ENCODE results near the gene STXBP5. TPM values are rescaled to one million over a fixed set of nuclear protein-coding genes. Genes with fewer than 3 reads are reported as not detected.
"Not testable (repeated sequence)": the region's sequence is repeated elsewhere in the genome, so short reads cannot be mapped to it uniquely, and the experiment has no call there.

The STXBP5 gene
- total RNA-seq, 1 donor from 2014 or later: 13.8 TPM

GRCh38 chr6:147325557-147325956 is 121.3 kb downstream of the STXBP5 start:
- DNase-seq (ENCODE audit: missing footprints) (no peak), ATAC-seq (no peak)
- intact Hi-C loops (cut with DNase I): no loop called here

GRCh38 chr6:147331401-147331800 is 127.2 kb downstream of the STXBP5 start:
- DNase-seq (ENCODE audit: missing footprints) (no peak), ATAC-seq (no peak)
- intact Hi-C loops (cut with DNase I): no loop called here

DNA sequence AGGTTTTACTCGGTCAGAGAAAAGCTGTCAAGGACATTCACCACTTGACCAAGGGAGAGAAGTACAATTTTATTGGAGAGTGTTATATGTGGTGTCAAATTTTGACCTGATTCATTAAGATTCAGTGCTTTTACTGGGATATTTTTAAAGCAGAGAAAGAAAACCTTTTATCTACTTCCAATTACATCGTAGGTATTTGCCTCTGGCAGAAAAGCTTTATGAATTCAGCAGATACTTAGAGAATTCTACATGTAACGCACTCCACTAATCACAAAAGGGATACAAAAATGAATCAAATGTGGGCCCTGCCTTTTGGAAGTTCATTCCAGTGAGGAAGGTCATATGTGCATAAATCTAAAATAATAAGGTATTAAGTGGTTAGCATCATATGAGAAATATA is 133.7 kb downstream of the STXBP5 start:
- intact Hi-C loops (cut with DNase I): no loop called here

DNA sequence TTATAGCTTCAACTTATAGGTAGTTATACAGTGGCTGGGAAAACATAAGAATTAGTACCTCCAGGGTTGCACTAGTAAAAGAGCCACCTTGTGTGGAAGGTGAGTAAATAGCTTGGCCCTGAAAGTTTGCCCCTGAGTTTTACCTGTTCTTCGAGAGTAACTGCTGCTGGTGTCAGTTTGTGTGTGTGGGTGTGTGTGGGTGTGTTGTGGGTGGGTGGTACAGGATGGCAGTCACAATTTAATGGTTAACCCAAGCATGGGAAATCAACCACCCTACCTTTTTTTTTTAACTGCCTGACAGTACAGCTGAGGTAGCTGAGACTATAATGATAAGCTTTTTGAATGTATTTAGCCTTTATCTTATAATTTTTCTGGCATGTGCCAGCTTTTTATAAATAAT is 137.3 kb downstream of the STXBP5 start:
- intact Hi-C loops (cut with DNase I): no loop called here
- no peak for DNase-seq (ENCODE audit: missing footprints)
- ATAC-seq: no peak

More for the DNA sequence above, 133.7 kb downstream of the STXBP5 start:
- DNase-seq (ENCODE audit: missing footprints) (no peak), ATAC-seq (no peak)

GRCh38 chr6:147345902-147346301 is 141.7 kb downstream of the STXBP5 start:
- DNase-seq (ENCODE audit: missing footprints) (no peak), ATAC-seq (no peak)
- intact Hi-C loops (cut with DNase I): no loop called here

- no peak for ATAC-seq
- no peak for DNase-seq (ENCODE audit: missing footprints)
- intact Hi-C loops (cut with DNase I): no loop called here
Measured at GRCh38 chr6:147347179-147347881, 143.1 kb downstream of the STXBP5 start.

GRCh38 chr6:147347882-147348575 is 143.8 kb downstream of the STXBP5 start:
- no peak for ATAC-seq
- no peak for DNase-seq (ENCODE audit: missing footprints)
- intact Hi-C loops (cut with DNase I): no loop called here

- DNase-seq (ENCODE audit: missing footprints): no peak
- intact Hi-C loops (cut with DNase I): no loop called here
- no peak for ATAC-seq
Measured at GRCh38 chr6:147361311-147361981, 157.2 kb downstream of the STXBP5 start.

DNA sequence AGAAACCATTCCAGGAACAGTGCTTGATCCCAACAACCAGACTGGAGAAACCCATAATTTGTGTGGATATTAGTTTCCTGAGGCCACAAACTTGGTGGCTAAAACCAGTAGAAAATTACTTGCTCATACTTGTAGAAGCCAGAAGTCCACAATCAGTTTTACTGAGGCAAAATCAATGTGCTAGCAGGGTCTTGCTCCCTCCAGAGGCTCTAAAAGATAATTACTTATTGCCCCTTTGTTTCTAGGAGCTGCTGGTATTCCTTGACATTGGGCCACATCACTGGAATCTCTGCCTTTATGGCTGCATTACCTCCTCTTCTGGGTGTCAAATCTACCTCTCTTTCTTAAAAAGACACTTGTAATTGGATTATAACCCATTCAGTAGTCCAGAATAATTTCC is 162.1 kb downstream of the STXBP5 start:
- DNase-seq (ENCODE audit: missing footprints) (no peak), ATAC-seq (no peak)
- intact Hi-C loops (cut with DNase I): no loop called here

- ATAC-seq (no peak), DNase-seq (ENCODE audit: missing footprints) (no peak)
- intact Hi-C loops (cut with DNase I): no loop called here
Measured at GRCh38 chr6:147371325-147371724, 167.1 kb downstream of the STXBP5 start.

- intact Hi-C loops (cut with DNase I): no loop called here
- DNase-seq (ENCODE audit: missing footprints) (no peak), ATAC-seq (no peak)
Measured at GRCh38 chr6:147372806-147373205, 168.6 kb downstream of the STXBP5 start.

- no peak for DNase-seq (ENCODE audit: missing footprints)
- no peak for ATAC-seq
- intact Hi-C loops (cut with DNase I): no loop called here
Measured at GRCh38 chr6:147378819-147379218, 174.6 kb downstream of the STXBP5 start.

DNA sequence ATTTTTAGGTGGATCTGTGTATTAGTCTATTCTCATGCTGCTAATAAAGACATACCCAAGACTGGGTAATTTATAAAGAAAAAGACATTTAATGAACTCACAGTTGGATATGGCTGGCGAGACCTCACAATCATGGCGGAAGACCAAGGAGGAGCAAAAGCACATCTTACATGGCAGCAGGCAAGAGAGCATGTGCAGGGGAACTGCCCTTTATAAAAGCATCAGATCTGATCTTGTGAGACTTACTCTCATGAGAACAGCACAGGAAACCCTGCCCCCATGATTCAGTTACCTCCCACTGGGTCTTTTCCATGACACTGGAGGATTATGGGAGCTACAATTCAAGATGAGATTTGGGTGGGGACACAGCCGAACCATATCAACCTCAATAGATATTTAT is 176.6 kb downstream of the STXBP5 start:
- intact Hi-C loops (cut with DNase I); ATAC-seq; DNase-seq (ENCODE audit: missing footprints): not testable (repeated sequence)

DNA sequence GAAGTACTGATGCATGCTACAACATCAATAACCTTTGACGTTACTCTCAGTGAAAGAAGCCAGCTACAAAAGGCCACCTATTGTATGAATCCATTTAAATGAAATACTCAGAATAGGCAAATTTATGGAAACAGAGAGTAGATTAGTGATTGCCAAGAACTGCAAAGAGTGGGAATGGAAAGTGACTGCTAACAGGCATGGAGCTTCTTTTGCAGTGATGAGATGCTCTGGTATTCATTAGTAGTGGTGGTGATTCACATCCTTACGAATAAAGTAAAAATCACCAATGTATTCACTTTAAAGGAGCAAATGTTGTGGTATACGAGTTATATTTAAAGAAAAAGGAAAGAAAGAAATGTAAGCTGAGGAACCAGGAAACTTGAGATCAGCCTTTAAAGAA is 177.5 kb downstream of the STXBP5 start:
- no peak for DNase-seq (ENCODE audit: missing footprints)
- ATAC-seq: no peak
- intact Hi-C loops (cut with DNase I): no loop called here

DNA sequence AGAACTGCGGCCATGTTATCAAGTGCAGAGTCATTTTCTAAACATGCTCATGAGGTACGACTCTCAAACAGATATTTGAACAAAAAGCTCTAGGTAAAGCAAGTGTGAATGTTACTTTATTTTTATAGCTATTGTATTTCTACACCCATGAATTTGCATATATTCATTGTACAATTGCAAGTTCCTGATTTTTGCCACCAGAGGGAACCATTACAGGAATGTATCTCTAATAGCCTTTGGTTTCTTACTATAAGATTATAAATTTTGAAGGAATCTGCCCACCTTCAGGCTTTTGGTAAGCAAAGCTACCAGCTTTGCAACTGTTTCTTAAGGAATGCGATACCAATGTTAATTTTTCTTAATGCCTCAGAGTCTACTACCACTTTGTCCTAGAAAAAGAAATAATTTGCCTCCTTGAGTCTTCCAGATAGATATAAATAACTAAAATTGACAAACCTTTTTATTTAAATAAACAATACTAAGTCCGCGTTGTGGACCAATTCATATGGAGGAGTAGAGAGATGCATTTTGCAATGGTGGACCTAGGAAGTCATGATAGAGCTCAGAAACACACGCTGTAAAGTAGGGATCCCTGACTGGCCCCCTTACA is 178.8 kb downstream of the STXBP5 start:
- ATAC-seq (no peak), DNase-seq (ENCODE audit: missing footprints) (no peak)
- intact Hi-C loops (cut with DNase I): no loop called here

DNA sequence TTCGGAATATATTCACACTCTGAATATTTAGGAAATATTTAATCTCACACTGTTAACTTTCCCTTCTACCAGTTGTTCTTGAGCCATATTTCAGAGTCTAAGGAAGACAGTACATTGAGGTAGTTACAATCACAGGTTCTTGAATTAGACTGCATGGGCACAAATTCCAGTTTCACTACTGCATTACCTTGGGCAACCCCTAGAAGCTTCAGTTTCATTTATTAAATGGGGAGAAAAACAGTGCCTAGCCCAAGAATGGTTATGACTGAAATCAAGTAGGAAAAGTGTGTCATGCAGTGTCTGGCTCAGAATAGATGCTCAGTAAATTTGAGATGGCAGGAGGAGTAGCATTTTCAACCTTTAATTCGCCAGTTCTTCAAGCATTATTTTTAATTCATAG is 179.8 kb downstream of the STXBP5 start:
- intact Hi-C loops (cut with DNase I): no loop called here
- no peak for DNase-seq (ENCODE audit: missing footprints)
- no peak for ATAC-seq

DNA sequence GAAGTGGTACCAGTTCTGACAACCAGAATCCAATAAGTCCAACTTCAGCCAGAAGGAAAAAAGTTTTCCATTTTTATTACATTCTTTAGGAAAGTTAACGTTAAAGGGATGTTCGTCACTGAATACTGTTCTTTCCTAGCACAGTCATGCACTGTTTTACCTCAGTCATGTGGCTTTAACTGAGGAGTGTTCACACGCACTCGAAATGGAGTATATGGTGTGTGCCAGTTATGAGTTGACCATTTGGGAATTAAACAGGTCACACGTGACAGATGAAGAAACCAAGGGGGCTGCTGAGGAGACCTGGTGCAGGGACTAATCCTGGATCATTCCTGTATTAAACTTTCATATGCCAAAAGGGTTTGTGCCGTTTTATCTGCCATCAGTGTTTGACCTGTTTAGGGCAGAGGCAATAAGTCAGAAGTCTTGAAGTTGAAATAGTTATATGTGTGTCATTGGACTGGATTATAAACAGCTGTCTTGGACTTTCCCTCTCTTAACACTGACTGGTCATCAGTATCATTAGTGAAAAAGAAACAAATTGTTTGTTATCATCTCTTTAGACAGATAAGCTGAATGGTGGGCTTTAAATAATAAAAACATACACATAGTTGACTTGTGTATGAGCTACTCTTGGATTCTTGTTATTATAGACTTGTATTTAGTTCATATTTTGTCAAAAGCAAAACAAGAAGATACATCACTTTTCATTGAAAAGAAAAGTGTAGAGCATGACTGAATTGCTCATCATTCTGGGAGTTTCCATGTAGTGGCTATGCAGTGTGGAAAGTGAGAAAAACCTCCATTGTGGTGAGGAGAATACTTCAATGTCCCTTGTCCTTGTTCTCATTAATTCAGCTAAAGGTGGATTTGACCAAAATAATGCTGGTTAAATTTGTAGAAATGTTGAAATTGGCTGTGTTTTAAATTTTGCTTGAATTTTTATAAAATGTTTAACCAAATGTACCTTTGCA is 180.8 kb downstream of the STXBP5 start:
- DNase-seq (ENCODE audit: missing footprints) (no peak), ATAC-seq (no peak)
- intact Hi-C loops (cut with DNase I): no loop called here

DNA sequence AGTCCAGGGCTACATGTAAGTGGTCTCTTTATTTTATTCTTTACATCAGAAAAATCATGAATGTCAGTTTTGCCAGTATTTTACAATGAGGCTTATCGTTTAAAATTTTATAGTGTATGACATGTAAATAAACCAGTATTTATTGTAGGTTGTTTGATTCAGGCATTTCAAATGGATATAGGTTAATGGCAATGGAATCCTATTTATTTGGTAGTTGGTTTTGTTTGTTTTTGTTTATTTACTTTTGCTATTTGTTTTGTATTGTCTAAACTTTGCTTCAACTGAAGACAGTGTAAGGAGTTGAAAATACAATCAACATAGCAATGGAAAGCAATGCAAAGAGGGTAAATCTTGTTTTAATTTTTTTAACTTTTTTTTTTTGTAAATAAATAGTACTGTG is 185.2 kb downstream of the STXBP5 start:
- ATAC-seq (no peak), DNase-seq (ENCODE audit: missing footprints) (no peak)
- intact Hi-C loops (cut with DNase I): no loop called here
